H1 (cell line): Measurements from ENCODE around the gene CLEC1B. TPM values are rescaled to one million over a fixed set of nuclear protein-coding genes. Genes with fewer than 3 reads are reported as not detected.

ENCODE experiments used
- CTCF ChIA-PET: fragments of 300-600 bp; sonication (Branson Sonifier 250); formaldehyde crosslinking; loops from one replicate; lab custom pipeline; 2021; ENCODE audit not compliant: partially characterized antibody; lab: Charles Lee
- POLR2A ChIA-PET: fragments of 300-600 bp; sonication (Branson Sonifier 250); formaldehyde crosslinking; loops from one replicate; lab custom pipeline; 2021; ENCODE audit warnings: inconsistent platforms; ENCODE audit not compliant: partially characterized antibody; lab: Charles Lee
- DNase-seq, 2 experiments: peaks; one replicate each; pipeline versions ENCODE4 v3.0.0 to v3.0.0-alpha.2; 2010 to 2022; ENCODE audit warnings: low spot score in 2 of 2, low read depth in 1 of 2, mixed read lengths in 1 of 2
- FAIRE-seq: peaks from 2 replicates; lab custom pipeline; 2011; peaks lifted over from hg19 to GRCh38; lab: Jason Lieb, UNC
- H2AFZ ChIP-seq: 2 replicates; pipeline ENCODE4 v1.8.1; 2012; ENCODE audit warnings: low read length, inconsistent platforms
- H2AK5ac ChIP-seq: 2 replicates; pipeline ENCODE4 v1.6.1; 2013; ENCODE audit warnings: low read depth, low read length
- H2BK120ac ChIP-seq: replicated peaks from 2 replicates; pipeline ENCODE3; 2013; ENCODE audit warnings: low read depth, low read length, inconsistent platforms
- H2BK12ac ChIP-seq: 2 replicates; pipeline ENCODE4 v1.6.1; 2013; ENCODE audit warnings: low read depth, low read length
- H2BK15ac ChIP-seq: 2 replicates; pipeline ENCODE4 v1.6.1; 2013; ENCODE audit warnings: low read length
- H2BK20ac ChIP-seq: 2 replicates; pipeline ENCODE4 v1.6.1; 2013; ENCODE audit warnings: low read length
- H2BK5ac ChIP-seq: 2 replicates; pipeline ENCODE4 v1.6.1; 2013; ENCODE audit warnings: low read depth, low read length
- H3K14ac ChIP-seq: 2 replicates; pipeline ENCODE4 v1.6.1; 2013; ENCODE audit warnings: inconsistent platforms; ENCODE audit not compliant: insufficient read length
- H3K18ac ChIP-seq: 2 replicates; pipeline ENCODE4 v1.6.1; 2013; ENCODE audit warnings: low read length; ENCODE audit errors: extremely low read depth
- H3K23ac ChIP-seq: 2 replicates; pipeline ENCODE4 v1.6.1; 2013; ENCODE audit warnings: inconsistent platforms; ENCODE audit not compliant: insufficient read length
- H3K23me2 ChIP-seq: 2 replicates; pipeline ENCODE4 v1.6.1; 2013; ENCODE audit warnings: low read depth, low read length
- H3K27ac ChIP-seq: 2 replicates; pipeline ENCODE4 v1.6.1; 2011; ENCODE audit warnings: low read depth, low read length, inconsistent platforms
- H3K27me3 ChIP-seq, 4 experiments: replicated peaks in 1 of 4; 1 replicate in 1 of 4; 2 replicates in 3 of 4; pipeline versions ENCODE4 v1.6.1 to v1.8.1; 2011 to 2013; ENCODE audit warnings: low read length in 3 of 4, mild to moderate bottlenecking in 3 of 4, inconsistent platforms in 2 of 4, mixed read lengths in 2 of 4, moderate library complexity in 1 of 4; ENCODE audit not compliant: control insufficient read depth in 3 of 4, insufficient read depth in 3 of 4; ENCODE audit errors: extremely low read depth in 1 of 4
- H3K36me3 ChIP-seq, 4 experiments: 2 replicates each; pipeline versions ENCODE4 v1.6.1 to v1.8.1; 2011 to 2013; ENCODE audit warnings: mild to moderate bottlenecking in 4 of 4, low read length in 3 of 4, moderate library complexity in 2 of 4, control low read depth in 1 of 4, inconsistent platforms in 1 of 4; ENCODE audit not compliant: insufficient read depth in 4 of 4, control insufficient read depth in 2 of 4
- H3K4ac ChIP-seq: replicated peaks from 2 replicates; pipeline ENCODE3; 2013; ENCODE audit warnings: low read length, low read depth, mixed read lengths, inconsistent platforms; ENCODE audit not compliant: insufficient read length
- H3K4me1 ChIP-seq, 4 experiments: replicated peaks in 1 of 4; 1 replicate in 1 of 4; 2 replicates in 3 of 4; pipeline versions ENCODE4 v1.6.1 to v1.8.1; 2011 to 2013; ENCODE audit warnings: low read length in 3 of 4, inconsistent platforms in 2 of 4, mixed read lengths in 1 of 4; ENCODE audit not compliant: insufficient read depth in 4 of 4, control insufficient read depth in 3 of 4
- H3K4me2 ChIP-seq, 2 experiments: 2 replicates each; pipeline versions ENCODE4 v1.6.1 to v1.8.1; 2011 to 2013; ENCODE audit warnings: low read depth in 2 of 2, low read length in 2 of 2, control low read depth in 1 of 2, inconsistent platforms in 1 of 2, mild to moderate bottlenecking in 1 of 2; ENCODE audit not compliant: insufficient read depth in 1 of 2
- H3K4me3 ChIP-seq, 4 experiments: fragments of 200-600, 300-600 bp in 1 of 4; sonication (generic), shearing (Covaris generic), sonication (Bioruptor Twin) in 1 of 4; 2 replicates each; pipeline versions ENCODE4 v1.5.1 to v1.8.1; 2011 to 2016; ENCODE audit warnings: low read length in 4 of 4, low read depth in 3 of 4, control low read depth in 2 of 4, inconsistent platforms in 2 of 4, mild to moderate bottlenecking in 2 of 4, mixed read lengths in 1 of 4, moderate library complexity in 1 of 4; ENCODE audit not compliant: insufficient read depth in 2 of 4; ENCODE audit errors: extremely low read depth in 1 of 4
- H3K56ac ChIP-seq: replicated peaks from 2 replicates; pipeline ENCODE3; 2013; ENCODE audit warnings: low read depth, mild to moderate bottlenecking, mixed read lengths, low read length, inconsistent platforms; ENCODE audit not compliant: insufficient read length
- H3K79me1 ChIP-seq: 2 replicates; pipeline ENCODE4 v1.6.1; 2013; ENCODE audit warnings: low read depth, low read length, control low read depth
- H3K79me2 ChIP-seq, 2 experiments: 2 replicates each; pipeline versions ENCODE4 v1.6.1 to v1.8.1; 2012 to 2013; ENCODE audit warnings: low read length in 2 of 2, mild to moderate bottlenecking in 2 of 2, inconsistent platforms in 1 of 2; ENCODE audit not compliant: insufficient read depth in 2 of 2, control insufficient read depth in 1 of 2
- H3K9ac ChIP-seq, 4 experiments: replicated peaks in 1 of 4; 1 replicate in 1 of 4; 2 replicates in 3 of 4; pipeline versions ENCODE4 v1.6.1 to v1.8.1; 2011 to 2013; ENCODE audit warnings: low read depth in 3 of 4, low read length in 3 of 4, control low read depth in 2 of 4, mild to moderate bottlenecking in 2 of 4, moderate library complexity in 2 of 4, inconsistent platforms in 1 of 4; ENCODE audit errors: extremely low read depth in 1 of 4
- H3K9me3 ChIP-seq, 2 experiments: 2 replicates each; pipeline versions ENCODE4 v1.6.1 to v1.8.1; 2012 to 2013; ENCODE audit warnings: mild to moderate bottlenecking in 2 of 2, moderate library complexity in 2 of 2, control low read depth in 1 of 2, inconsistent platforms in 1 of 2, low read depth in 1 of 2, low read length in 1 of 2, mixed read lengths in 1 of 2; ENCODE audit not compliant: insufficient read depth in 2 of 2
- H4K20me1 ChIP-seq, 2 experiments: replicated peaks in 1 of 2; 2 replicates each; pipeline versions ENCODE3 to v1.8.1; 2011 to 2013; ENCODE audit warnings: inconsistent platforms in 2 of 2, low read length in 2 of 2, mild to moderate bottlenecking in 1 of 2; ENCODE audit not compliant: insufficient read depth in 2 of 2, control insufficient read depth in 1 of 2
- H4K5ac ChIP-seq: 2 replicates; pipeline ENCODE4 v1.6.1; 2013; ENCODE audit warnings: low read length, low read depth, mixed read lengths, inconsistent platforms; ENCODE audit not compliant: insufficient read length
- H4K8ac ChIP-seq: 2 replicates; pipeline ENCODE4 v1.8.0; 2013; ENCODE audit warnings: mild to moderate bottlenecking, moderate library complexity, low read length, inconsistent platforms; ENCODE audit not compliant: insufficient read depth; ENCODE audit errors: extremely low read depth
- H4K91ac ChIP-seq: replicated peaks from 2 replicates; pipeline ENCODE3; 2013; ENCODE audit warnings: low read length, mixed read lengths, inconsistent platforms; ENCODE audit not compliant: insufficient read length
- BRCA1 ChIP-seq: IDR thresholded peaks from 2 replicates; pipeline ENCODE4 v1.6.1; 2012; ENCODE audit warnings: low read depth, low read length, improper control_type of control experiment
- CBX5 ChIP-seq: fragments of 300-800, 300-1000 bp; sonication (generic); IDR thresholded peaks from 2 replicates; pipeline ENCODE4 v1.7.1; 2016; ENCODE audit warnings: antibody characterized with exemption, low read length, low read depth
- CBX8 ChIP-seq: fragments of 300-800, 300-1000 bp; sonication (generic); IDR thresholded peaks from 2 replicates; pipeline ENCODE4 v1.7.1; 2016; ENCODE audit warnings: low read depth, low read length, borderline replicate concordance
- CEBPB ChIP-seq: IDR thresholded peaks from 2 replicates; pipeline ENCODE4 v1.6.1; 2012; ENCODE audit warnings: low read depth, low read length
- CHD1 ChIP-seq: IDR thresholded peaks from 2 replicates; pipeline ENCODE4 v1.6.1; 2012; ENCODE audit warnings: low read depth, low read length, improper control_type of control experiment
- CHD2 ChIP-seq: IDR thresholded peaks from 2 replicates; pipeline ENCODE4 v1.6.1; 2012; ENCODE audit warnings: low read length, improper control_type of control experiment
- EGR1 ChIP-seq: IDR thresholded peaks from 2 replicates; pipeline ENCODE4 v1.6.1; 2011; ENCODE audit warnings: low read depth, low read length, borderline replicate concordance
- KDM1A ChIP-seq: fragments of 200-600, 300-600 bp; sonication (generic); IDR thresholded peaks from 2 replicates; pipeline ENCODE4 v1.7.1; 2016; ENCODE audit warnings: mild to moderate bottlenecking, low read length, borderline replicate concordance
- MAFK ChIP-seq: IDR thresholded peaks from 2 replicates; pipeline ENCODE4 v1.6.1; 2012; ENCODE audit warnings: low read depth, mild to moderate bottlenecking, improper control_type of control experiment, low read length
- TCF12 ChIP-seq: IDR thresholded peaks from 2 replicates; pipeline ENCODE4 v1.6.1; 2011; ENCODE audit warnings: low read depth, mild to moderate bottlenecking, low read length
- WGBS, 2 experiments: shearing (Covaris generic) in 1 of 2; methylation state at CpG; one replicate each; pipeline versions ENCODE4 v1.1.6 to v1.1.7; 2013 to 2015; ENCODE audit warnings: low lambda C conversion rate in 2 of 2, mixed read lengths in 2 of 2, inconsistent platforms in 1 of 2, low coverage in 1 of 2, missing lambda C conversion rate in 1 of 2; ENCODE audit not compliant: insufficient replicate concordance in 2 of 2, insufficient coverage in 1 of 2, insufficient read length in 1 of 2; ENCODE audit errors: extremely low coverage in 1 of 2, missing lambda C conversion rate in 1 of 2; 5-methylcytosine and 5-hydroxymethylcytosine counted together
- polyA plus RNA-seq, 7 experiments: library from polyadenylated mRNA; depleted of rRNA in 3 of 7; stranded (reverse) in 5 of 7; unstranded in 2 of 7; fragments of >200 nt in 5 of 7; fragments of 200-250 nt in 2 of 7; gene quantifications; 1 replicate in 5 of 7; 2 replicates in 1 of 7; 4 replicates in 1 of 7; pipeline versions ENCODE4 v1.2.1 to v1.2.3, GENCODE V29; 2011 to 2013; ENCODE audit warnings: missing spikeins in 2 of 7, mixed read lengths in 2 of 7
- total RNA-seq: library from RNA; stranded (reverse); fragmentation: NEBNext Ultra II Directional; extraction: Animal tissue kit (Norgen Biotek cat#: 25700); gene quantifications from 2 replicates; pipeline ENCODE4 v1.2.1, GENCODE V29; 2021

CLEC1B gene
- total and polyA plus RNA-seq, 2 of the 8 experiments (the other 6 are each of a cell fraction or from before 2014, with no cell fraction given), result not detected

DNA sequence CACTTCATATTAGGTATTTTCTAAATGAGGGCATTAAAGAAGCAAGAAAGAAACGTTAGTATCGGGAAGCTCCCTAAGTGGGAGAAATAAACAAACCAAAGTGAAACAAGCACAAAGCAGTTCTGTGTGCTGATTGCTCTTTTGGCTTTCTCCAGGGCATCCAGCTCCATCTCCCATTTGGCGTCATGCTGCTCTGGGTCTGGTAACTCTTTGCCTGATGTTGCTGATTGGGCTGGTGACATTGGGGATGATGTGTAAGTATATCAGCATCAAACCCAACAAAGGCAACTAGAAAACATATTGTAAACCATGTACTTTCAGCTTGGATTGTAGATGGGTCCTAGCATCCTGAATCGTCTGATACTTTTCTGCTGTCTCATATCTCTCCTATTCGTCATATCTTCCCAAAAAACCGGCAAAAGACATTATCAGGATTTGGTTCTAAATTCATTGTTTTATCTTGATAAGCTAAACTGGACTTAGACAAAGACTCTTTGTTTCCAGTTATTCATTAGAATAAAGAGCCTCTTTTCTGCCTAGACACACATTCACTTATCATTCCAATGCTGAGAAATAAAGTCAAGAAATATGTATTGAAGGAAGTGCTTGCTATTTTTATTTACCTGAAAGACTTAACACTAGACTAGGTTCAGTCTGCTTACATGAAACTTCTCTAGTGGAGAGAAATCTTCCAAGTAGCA, 13.9 kb upstream of the CLEC1B start:
- DNase-seq (no peak), FAIRE-seq (no peak)
- H4K8ac ChIP-seq, result no peak overlapping the region
- H3K4me2 ChIP-seq, result no peak overlapping the region
- 93% methylated on average over 6 of the region's 6 CpGs; no CpG with 5 or more reads in 1 of the 2 experiments for WGBS, 2 experiments
- H3K4me3 ChIP-seq, result no peak overlapping the region
- H3K79me2 ChIP-seq, result no peaks in the 10 kb centered on the region
- no peaks in the 10 kb centered on the region for H3K79me1 ChIP-seq
- H2BK120ac ChIP-seq, result no peak overlapping the region
- H4K91ac ChIP-seq, result no peak overlapping the region
- no peak overlapping the region for H2BK20ac ChIP-seq
- no peak overlapping the region for H3K56ac ChIP-seq
- H3K4me1 ChIP-seq, result peaks cover 0 to 7% (median 0%) of the 10 kb centered on the region in 4 experiments; a peak in 3 of 7 replicates
- no peak overlapping the region for H2BK15ac ChIP-seq
- no peak overlapping the region for H2BK12ac ChIP-seq
- no peak overlapping the region for H2BK5ac ChIP-seq
- no peak for TF ChIP-seq CBX8
- TF ChIP-seq CEBPB, result no peak
- TF ChIP-seq KDM1A, result no peak
- TF ChIP-seq MAFK, result no peak
- no peak for TF ChIP-seq BRCA1
- TF ChIP-seq TCF12, result no peak
- TF ChIP-seq CHD2, result no peak
- no peak for TF ChIP-seq CHD1
- TF ChIP-seq EGR1, result no peak
- TF ChIP-seq CBX5, result no peak
- no peak overlapping the region for H3K14ac ChIP-seq
- H3K27me3 ChIP-seq, result no peaks in the 10 kb centered on the region
- no peak overlapping the region for H3K27ac ChIP-seq
- 0 out of 2 replicates have a peak overlapping the region, but pooled peaks have one; percentile 48 for H2AFZ ChIP-seq
- no peaks in the 10 kb centered on the region for H4K20me1 ChIP-seq
- ChIA-PET CTCF (interaction anchor here (0.8 to 3.7 kb wide), 8 partner anchors 9 to 262 kb away, joined by 3 to 48 read pairs (median 4); partner anchors contain the start of gene CLEC1B), POLR2A (interaction anchor here (1.4 kb wide), 1 partner anchor 101 kb away, joined by 4 read pairs; no protein-coding TSS in a partner anchor)
- H3K18ac ChIP-seq, result no peak overlapping the region
- no peaks in the 10 kb centered on the region for H3K9me3 ChIP-seq
- no peaks in the 10 kb centered on the region for H3K36me3 ChIP-seq
- no peak overlapping the region for H3K9ac ChIP-seq
- H2AK5ac ChIP-seq, result no peak overlapping the region
- no peak overlapping the region for H4K5ac ChIP-seq
- H3K4ac ChIP-seq, result no peak overlapping the region
- no peaks in the 10 kb centered on the region; the same call in 1 of the 2 replicates for H3K23me2 ChIP-seq
- H3K23ac ChIP-seq, result no peak overlapping the region
